GM18502 (cell line): ENCODE results near the gene CORT.
"Not testable (repeated sequence)": the region's sequence is repeated elsewhere in the genome, so short reads cannot be mapped to it uniquely, and the experiment has no call there.

Source experiments
- ATAC-seq: cut with Tn5 transposase; IDR thresholded peaks from one replicate; pipeline ENCODE4 v1.9.1; 2021; ENCODE audit warnings: mild to moderate bottlenecking; ENCODE audit not compliant: unreplicated experiment, poor library complexity

The CORT gene

GRCh38 chr1:10434590-10434989 lies 15.2 kb upstream of the CORT start:
- no peak for ATAC-seq

- no peak for ATAC-seq
Measured at GRCh38 chr1:10437052-10437451, 12.8 kb upstream of the CORT start.

- no peak for ATAC-seq
Measured at GRCh38 chr1:10438677-10439163, 11.1 kb upstream of the CORT start.

- no peak for ATAC-seq
Measured at GRCh38 chr1:10440305-10440704, 9.5 kb upstream of the CORT start.

GRCh38 chr1:10440794-10441193 lies 9.0 kb upstream of the CORT start:
- ATAC-seq, result no peak

- no peak for ATAC-seq
Measured at GRCh38 chr1:10444248-10444647, 5.6 kb upstream of the CORT start.

- ATAC-seq, result no peak
Measured at GRCh38 chr1:10444795-10445397, 4.9 kb upstream of the CORT start.

GRCh38 chr1:10446790-10447422 lies 2.9 kb upstream of the CORT start:
- ATAC-seq, result no peak

GRCh38 chr1:10450156-10450814 lies 454 bp downstream of the CORT start:
- no peak for ATAC-seq

GRCh38 chr1:10450836-10451235 lies 1.0 kb downstream of the CORT start:
- no peak for ATAC-seq

GRCh38 chr1:10451287-10451686 lies 1.5 kb downstream of the CORT start:
- no peak for ATAC-seq

GRCh38 chr1:10456048-10456447 lies 6.2 kb downstream of the CORT start:
- ATAC-seq, result no peak

- ATAC-seq, result no peak
Measured at GRCh38 chr1:10456661-10457060, 6.8 kb downstream of the CORT start.

- not testable (repeated sequence) for ATAC-seq
Measured at GRCh38 chr1:10457462-10457861, 7.6 kb downstream of the CORT start.

- no peak for ATAC-seq
Measured at GRCh38 chr1:10457875-10458274, 8.0 kb downstream of the CORT start.

GRCh38 chr1:10459184-10459583 lies 9.4 kb downstream of the CORT start:
- ATAC-seq, result no peak

GRCh38 chr1:10467078-10467477 lies 17.2 kb downstream of the CORT start:
- no peak for ATAC-seq

- no peak for ATAC-seq
Measured at GRCh38 chr1:10470043-10470442, 20.2 kb downstream of the CORT start.

- ATAC-seq, result peak; percentile 3
Measured at GRCh38 chr1:10471411-10472219, 21.8 kb downstream of the CORT start.

- ATAC-seq, result peak; percentile 77
Measured at GRCh38 chr1:10472220-10473144, 22.7 kb downstream of the CORT start, which contains the start of gene DFFA. TSS of gene DFFA (minus strand) at chr1:10472529. CDS start at chr1:10472458, 71 bp downstream.
